IMR-90 (cell line): Measurements from ENCODE around the gene RPS24. TPM values are rescaled to one million over a fixed set of nuclear protein-coding genes. Genes with fewer than 3 reads are reported as not detected.

Experiments
- ATAC-seq: fragments of 200-7000 bp; cut with Tn5 transposase; 2 replicates; pipeline ENCODE4 v1.9.1; 2020; ENCODE audit warnings: low read depth, mild to moderate bottlenecking, moderate library complexity
- BruUV-seq: library from RNA; stranded (reverse); fragments of 400-500 nt; replicated peaks from 2 replicates; lab custom pipeline; 2021; lab: Mats Ljungman, UMichigan
- CTCF ChIA-PET: fragments of 300-600 bp; formaldehyde crosslinking; extraction: SDS; loops from one replicate; lab custom pipeline; 2021; ENCODE audit warnings: antibody characterized with exemption; lab: Yijun Ruan, JAX
- POLR2A ChIA-PET: fragments of 300-600 bp; sonication (Branson Sonifier 250); formaldehyde crosslinking; loops from one replicate; lab custom pipeline; 2022; ENCODE audit warnings: antibody characterized with exemption; ENCODE audit not compliant: unreplicated experiment; lab: Charles Lee
- DNase-seq: peaks from one replicate; pipeline ENCODE4 v3.0.0; 2013
- H2AFZ ChIP-seq: replicated peaks from 2 replicates; pipeline ENCODE3; 2013; ENCODE audit warnings: low read length, mild to moderate bottlenecking; ENCODE audit not compliant: poor library complexity
- H2AK5ac ChIP-seq: 2 replicates; pipeline ENCODE4 v1.6.1; 2013; ENCODE audit warnings: low read depth, low read length, inconsistent platforms
- H2AK9ac ChIP-seq: replicated peaks from 2 replicates; pipeline ENCODE3; 2013; ENCODE audit warnings: mild to moderate bottlenecking, low read depth, low read length, moderate library complexity; ENCODE audit not compliant: poor library complexity
- H2BK120ac ChIP-seq: 2 replicates; pipeline ENCODE4 v1.6.1; 2013; ENCODE audit warnings: low read depth, low read length, inconsistent platforms
- H2BK15ac ChIP-seq: 3 replicates; pipeline ENCODE4 v1.6.1; 2013; ENCODE audit warnings: low read depth, low read length, inconsistent platforms
- H2BK20ac ChIP-seq: 2 replicates; pipeline ENCODE4 v1.6.1; 2013; ENCODE audit warnings: low read depth, mild to moderate bottlenecking, inconsistent platforms, low read length, moderate library complexity
- H2BK5ac ChIP-seq: 2 replicates; pipeline ENCODE4 v1.6.1; 2013; ENCODE audit warnings: mild to moderate bottlenecking, low read depth, low read length, inconsistent platforms; ENCODE audit not compliant: poor library complexity, severe bottlenecking
- H3K14ac ChIP-seq: replicated peaks from 2 replicates; pipeline ENCODE4 v1.6.1; 2013; ENCODE audit warnings: low read depth, low read length, inconsistent platforms
- H3K18ac ChIP-seq: 2 replicates; pipeline ENCODE4 v1.6.1; 2013; ENCODE audit warnings: low read depth, low read length, control low read depth
- H3K23ac ChIP-seq: 2 replicates; pipeline ENCODE4 v1.6.1; 2013; ENCODE audit warnings: low read depth, low read length, inconsistent platforms
- H3K27ac ChIP-seq: 2 replicates; pipeline ENCODE4 v1.5.1; 2013; ENCODE audit warnings: mild to moderate bottlenecking, control low read depth, low read length; ENCODE audit not compliant: insufficient read depth
- H3K27me3 ChIP-seq: 2 replicates; pipeline ENCODE4 v1.6.1; 2013; ENCODE audit warnings: low read length; ENCODE audit not compliant: control insufficient read depth, insufficient read depth
- H3K36me3 ChIP-seq: 2 replicates; pipeline ENCODE4 v1.6.1; 2013; ENCODE audit warnings: low read length, mixed read lengths; ENCODE audit not compliant: control insufficient read depth, insufficient read depth
- H3K4ac ChIP-seq: 2 replicates; pipeline ENCODE4 v1.6.1; 2013; ENCODE audit warnings: low read depth, low read length, inconsistent platforms
- H3K4me1 ChIP-seq: 2 replicates; pipeline ENCODE4 v1.6.1; 2013; ENCODE audit warnings: low read length, mixed read lengths; ENCODE audit not compliant: control insufficient read depth, insufficient read depth
- H3K4me2 ChIP-seq: 2 replicates; pipeline ENCODE4 v1.6.1; 2013; ENCODE audit warnings: low read depth, mild to moderate bottlenecking, control low read depth, low read length, moderate library complexity
- H3K4me3 ChIP-seq: 2 replicates; pipeline ENCODE4 v1.5.1; 2013; ENCODE audit warnings: low read depth, mild to moderate bottlenecking, control low read depth, low read length, moderate library complexity; ENCODE audit not compliant: insufficient read depth
- H3K56ac ChIP-seq: 2 replicates; pipeline ENCODE4 v1.6.1; 2013; ENCODE audit warnings: low read length, inconsistent platforms; ENCODE audit not compliant: insufficient read depth; ENCODE audit errors: extremely low read depth
- H3K79me1 ChIP-seq, 2 experiments: 2 replicates each; pipeline ENCODE4 v1.6.1; 2013; ENCODE audit warnings: low read length in 2 of 2, inconsistent platforms in 1 of 2, low read depth in 1 of 2
- H3K9ac ChIP-seq: 2 replicates; pipeline ENCODE4 v1.6.1; 2013; ENCODE audit warnings: low read depth, low read length, control low read depth
- H3K9me1 ChIP-seq: 2 replicates; pipeline ENCODE4 v1.6.1; 2013; ENCODE audit warnings: low read length, inconsistent platforms; ENCODE audit not compliant: insufficient read depth
- H3K9me3 ChIP-seq: 2 replicates; pipeline ENCODE4 v1.6.1; 2013; ENCODE audit warnings: low read length; ENCODE audit not compliant: control insufficient read depth, insufficient read depth
- H4K20me1 ChIP-seq: 2 replicates; pipeline ENCODE4 v1.6.1; 2013; ENCODE audit warnings: low read length, inconsistent platforms; ENCODE audit not compliant: insufficient read depth
- H4K5ac ChIP-seq: 2 replicates; pipeline ENCODE4 v1.6.1; 2013; ENCODE audit warnings: mild to moderate bottlenecking, low read depth, low read length, control low read depth
- H4K8ac ChIP-seq, 2 experiments: 2 replicates each; pipeline ENCODE4 v1.6.1; 2013; ENCODE audit warnings: low read depth in 2 of 2, low read length in 2 of 2, control low read depth in 1 of 2, inconsistent platforms in 1 of 2
- H4K91ac ChIP-seq: 2 replicates; pipeline ENCODE4 v1.6.1; 2013; ENCODE audit warnings: low read depth, low read length, inconsistent platforms; ENCODE audit not compliant: insufficient read depth
- MAZ ChIP-seq: IDR thresholded peaks from 2 replicates; pipeline ENCODE4 v1.6.1; 2012; ENCODE audit warnings: low read depth, mild to moderate bottlenecking, low read length, improper control_type of control experiment, moderate library complexity, borderline replicate concordance
- RAD21 ChIP-seq: IDR thresholded peaks from 2 replicates; pipeline ENCODE4 v1.6.1; 2012; ENCODE audit warnings: low read length, improper control_type of control experiment
- RCOR1 ChIP-seq: IDR thresholded peaks from 2 replicates; pipeline ENCODE4 v1.6.1; 2012; ENCODE audit warnings: mild to moderate bottlenecking, low read length, improper control_type of control experiment; ENCODE audit not compliant: insufficient replicate concordance
- SMC3 ChIP-seq: fragments of 150-350 bp; IDR thresholded peaks from 2 replicates; pipeline ENCODE4 v1.6.1; 2016; ENCODE audit warnings: low read depth, mild to moderate bottlenecking, antibody characterized with exemption, low read length, moderate library complexity
- WGBS, 2 experiments: methylation state at CpG; one replicate each; pipeline versions ENCODE4 v1.1.5 to v1.1.7; 2013; ENCODE audit warnings: missing lambda C conversion rate in 2 of 2; ENCODE audit not compliant: insufficient read length in 1 of 2; ENCODE audit errors: extremely low coverage in 2 of 2; 5-methylcytosine and 5-hydroxymethylcytosine counted together
- dilution Hi-C: fragments of 300-500 bp; cut with HindIII; formaldehyde crosslinking; loops from one replicate; pipeline ENCODE4 v1.14.3; 2018; ENCODE audit warnings: low sequenced_read_pairs; ENCODE audit not compliant: unreplicated experiment
- in situ Hi-C: fragments of 300-500 bp; cut with MboI; formaldehyde crosslinking; loops from 3 replicates; pipeline ENCODE4 v1.14.3; 2019; ENCODE audit warnings: low sequenced_read_pairs, inconsistent platforms, mixed read lengths
- intact Hi-C: fragments of 100-400 bp; cut with micrococcal nuclease; formaldehyde crosslinking; loops from 2 replicates; pipeline ENCODE4 v1.10.0; 2022
- polyA plus RNA-seq, 3 experiments: library from polyadenylated mRNA; depleted of rRNA; stranded (reverse); fragments of >200 nt; gene quantifications; 2 replicates each; pipeline ENCODE4 v1.2.3, GENCODE V29; 2012; ENCODE audit warnings: low replicate concordance in 1 of 3
- total RNA-seq: library from RNA; depleted of rRNA; stranded (reverse); fragments of >200 nt; gene quantifications from 2 replicates; pipeline ENCODE4 v1.2.3, GENCODE V29; 2012

The RPS24 gene
- total and polyA plus RNA-seq, 2 of the 4 experiments (the other 2 are of a cell fraction), result 1,664 to 4,721 TPM

GRCh38 chr10:78010278-78010677 lies 23.4 kb upstream of the RPS24 start:
- Histone ChIP-seq H2BK120ac (no peak overlapping the region), H3K4ac (no peak overlapping the region), H3K9me3 (no peaks in the 10 kb centered on the region), H2BK5ac (no peak overlapping the region), H3K23ac (no peak overlapping the region), H3K56ac (no peak overlapping the region), H2BK15ac (no peak overlapping the region), H3K9ac (no peak overlapping the region), H3K27me3 (no peaks in the 10 kb centered on the region), H4K5ac (no peak overlapping the region), H4K91ac (no peak overlapping the region), H2AK5ac (no peak overlapping the region), H3K36me3 (peaks cover 50% of the 10 kb centered on the region), H3K79me1 (peaks cover 0 to 11% of the 10 kb centered on the region in 2 experiments; a peak in 2 of 4 replicates), H3K9me1 (0 out of 2 replicates have a peak, but pooled peaks cover 3% of the 10 kb centered on the region), H3K4me3 (no peak overlapping the region), H2AFZ (no peak overlapping the region), H3K27ac (no peak overlapping the region), H4K8ac (no peak overlapping the region), H3K4me1 (no peaks in the 10 kb centered on the region), H3K4me2 (no peak overlapping the region), H2BK20ac (no peak overlapping the region), H4K20me1 (no peaks in the 10 kb centered on the region), H3K18ac (no peak overlapping the region), H2AK9ac (no peak overlapping the region), H3K14ac (no peak overlapping the region)
- no peak for ATAC-seq
- intact Hi-C loops (no loop called here), in situ Hi-C loops (no loop called here), dilution Hi-C loops (no loop called here)
- BruUV-seq, result no TSS peak
- 100% methylated on average over 2 of the region's 7 CpGs; no CpG with 5 or more reads in 1 of the 2 experiments for WGBS, 2 experiments
- CTCF ChIA-PET, result no interaction called here
- TF ChIP-seq RCOR1, result no peak
- no peak for TF ChIP-seq RAD21
- TF ChIP-seq MAZ, result no peak
- no peak for TF ChIP-seq SMC3
- POLR2A ChIA-PET, result no interaction called here
- no peak for DNase-seq
